Spleen (tissue), 11 donors: Measurements from ENCODE around the gene NFU1. TPM values are rescaled to one million over a fixed set of nuclear protein-coding genes. Genes with fewer than 3 reads are reported as not detected.

Experiments used
- DNase-seq: peaks from one replicate; pipeline ENCODE4 v3.0.0-alpha.2; 2020
- H3K27ac ChIP-seq, 8 donors: fragments of 200-600 bp; sonication (generic) in 7 of 8; 1 replicate in 4 of 8; 2 replicates in 4 of 8; pipeline versions ENCODE4 v1.5.0 to v1.8.0; 2016 to 2021; ENCODE audit warnings: inconsistent platforms in 4 of 8, mild to moderate bottlenecking in 4 of 8, moderate library complexity in 1 of 8
- H3K27me3 ChIP-seq, 7 donors: fragments of 200-600 bp; sonication (generic) in 6 of 7; replicated peaks in 1 of 7; 1 replicate in 4 of 7; 2 replicates in 3 of 7; pipeline versions ENCODE4 v1.5.0 to v1.8.0; 2016 to 2021; ENCODE audit warnings: inconsistent platforms in 3 of 7, mild to moderate bottlenecking in 1 of 7
- H3K36me3 ChIP-seq, 6 donors: fragments of 200-600 bp; sonication (generic) in 5 of 6; 1 replicate in 4 of 6; 2 replicates in 2 of 6; pipeline versions ENCODE4 v1.5.0 to v1.8.0; 2016 to 2021; ENCODE audit warnings: inconsistent platforms in 2 of 6
- H3K4me1 ChIP-seq, 6 donors: fragments of 200-600 bp; sonication (generic) in 5 of 6; 1 replicate in 3 of 6; 2 replicates in 3 of 6; pipeline versions ENCODE4 v1.5.0 to v1.8.0; 2016 to 2021; ENCODE audit warnings: inconsistent platforms in 3 of 6
- H3K4me3 ChIP-seq, 8 donors: fragments of 200-600 bp; sonication (generic) in 7 of 8; 1 replicate in 4 of 8; 2 replicates in 4 of 8; pipeline versions ENCODE4 v1.5.0 to v1.8.0; 2016 to 2021; ENCODE audit warnings: inconsistent platforms in 4 of 8, mild to moderate bottlenecking in 4 of 8, moderate library complexity in 2 of 8
- H3K9me3 ChIP-seq, 8 donors: fragments of 200-600 bp; sonication (generic) in 7 of 8; 1 replicate in 4 of 8; 2 replicates in 4 of 8; pipeline versions ENCODE4 v1.5.0 to v1.8.0; 2016 to 2021; ENCODE audit warnings: inconsistent platforms in 4 of 8
- CTCF ChIP-seq, 11 experiments: fragments of 200-600 bp in 7 of 11; fragments of 450-650 bp in 4 of 11; sonication (generic) in 4 of 11; IDR thresholded peaks in 8 of 11; conservative IDR thresholded peaks in 3 of 11; 1 replicate in 7 of 11; 2 replicates in 4 of 11; pipeline versions ENCODE4 v1.4.0 to v1.8.0; 2016 to 2021; ENCODE audit warnings: antibody characterized with exemption in 11 of 11, inconsistent platforms in 4 of 11, mild to moderate bottlenecking in 1 of 11
- POLR2A ChIP-seq, 3 donors: fragments of 450-650 bp; IDR thresholded peaks; one replicate each; pipeline ENCODE4 v1.5.1; 2017; ENCODE audit warnings: antibody characterized with exemption in 3 of 3, mild to moderate bottlenecking in 1 of 3
- POLR2AphosphoS5 ChIP-seq, 3 donors: sonication (generic); formaldehyde crosslinking; IDR thresholded peaks; one replicate each; pipeline ENCODE4 v1.5.1; 2017; ENCODE audit warnings: antibody characterized with exemption in 3 of 3
- WGBS, 5 donors: extraction: QIAGEN DNeasy Blood & Tissue Kit in 3 of 5; methylation state at CpG; one replicate each; pipeline versions ENCODE4 v1.1.5 to v1.1.7; 2013 to 2018; 5-methylcytosine and 5-hydroxymethylcytosine counted together
- intact Hi-C: fragments of 100-400 bp; cut with DNase I; formaldehyde crosslinking; loops from one replicate; pipeline ENCODE4 v1.15.0; 2023; ENCODE audit warnings: low total_unique reads
- polyA plus RNA-seq, 3 donors: library from polyadenylated mRNA; stranded (reverse); fragments of 200-250 nt; gene quantifications; one replicate each; pipeline ENCODE4 v1.2.1, GENCODE V29; 2013
- total RNA-seq, 7 donors: library from RNA; depleted of rRNA in 3 of 7; stranded (reverse); fragments of >200 nt in 3 of 7; fragmentation: NEBNext Ultra II Directional in 4 of 7; extraction: Animal tissue kit (Norgen Biotek cat#: 25700) in 4 of 7; gene quantifications; one replicate each; pipeline versions ENCODE4 v1.1.0 to v1.2.1, GENCODE V29; 2016 to 2021
- donor health status: healthy with polysubstance abuse.
- donor health status: DM: no; HTN: no; CAD: no; lungs with moderate emphysema.
- donor health status: DM: no; HTN: no; CAD: no.
- donor health status: Bipolar disorder and iron deficiency.
- donor health status: healthy.
- donor health status: DM: no; HTN: no; CAD: no.
- donor health status: DM: yes; HTN: yes; CAD: no.

NFU1 gene
- total and polyA plus RNA-seq, 10 donors = 24.8 to 53.0 (median 33.2) TPM

DNA sequence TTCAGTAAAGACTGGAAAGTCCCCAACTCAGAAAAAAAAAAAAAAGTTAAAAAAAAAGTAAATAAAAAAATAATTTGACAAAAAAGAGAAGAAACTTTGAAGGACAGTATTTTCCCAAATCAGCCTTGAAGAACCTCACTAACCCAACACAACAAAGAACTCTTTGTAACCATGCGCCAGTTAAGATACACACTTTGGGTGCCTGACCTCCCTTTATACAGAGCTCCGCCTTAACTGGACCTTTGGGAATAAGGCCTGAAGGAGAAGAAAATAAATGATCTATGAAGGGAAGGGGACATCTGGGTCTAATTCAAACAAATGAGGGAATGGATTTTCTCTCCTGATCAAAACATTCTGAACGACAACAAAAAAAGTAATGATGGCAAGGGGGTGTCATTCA, 48.0 kb downstream of the NFU1 start:
- 93 to 100% (median 97%) methylated on average over 3 of the region's 3 CpGs for WGBS, 5 donors

GRCh38 chr2:69387770-69388481, 49.3 kb downstream of the NFU1 start:
- no peaks in the 10 kb centered on the region for H3K36me3 ChIP-seq
- 74 to 86% (median 83%) methylated on average over 14 of the region's 14 CpGs for WGBS, 5 donors
- intact Hi-C loops = no loop called here
- peak overlapping the region; percentile 72 to 98 (median 92) for H3K4me3 ChIP-seq
- no peak for TF ChIP-seq CTCF (IDR thresholded peaks at IDR 0.05 in 8 of 11, conservative IDR thresholded peaks at IDR 0.05 in 3 of 11)
- no peak for TF ChIP-seq POLR2AphosphoS5 (IDR thresholded peaks at IDR 0.05)
- TF ChIP-seq POLR2A (IDR thresholded peaks at IDR 0.05) = no peak
- H3K27me3 ChIP-seq = no peaks in the 10 kb centered on the region
- H3K27ac ChIP-seq = peak overlapping the region; percentile 73 to 94 (median 88)
- peaks cover 11 to 54% (median 38%) of the 10 kb centered on the region in 6 donors for H3K4me1 ChIP-seq
- no peak for DNase-seq
- no peaks in the 10 kb centered on the region for H3K9me3 ChIP-seq

More for the DNA sequence above, 48.0 kb downstream of the NFU1 start:
- H3K36me3 ChIP-seq = peaks cover 0 to 11% (median 2%) of the 10 kb centered on the region in 6 donors
- intact Hi-C loops = no loop called here
- H3K4me1 ChIP-seq = peaks cover 11 to 41% (median 27%) of the 10 kb centered on the region in 6 donors
- TF ChIP-seq CTCF (IDR thresholded peaks at IDR 0.05 in 8 of 11, conservative IDR thresholded peaks at IDR 0.05 in 3 of 11) = no peak
- no peak for TF ChIP-seq POLR2A (IDR thresholded peaks at IDR 0.05)
- no peak for TF ChIP-seq POLR2AphosphoS5 (IDR thresholded peaks at IDR 0.05)
- no peaks in the 10 kb centered on the region for H3K27me3 ChIP-seq
- no peak overlapping the region for H3K27ac ChIP-seq
- H3K4me3 ChIP-seq = no peak overlapping the region
- DNase-seq = no peak
- H3K9me3 ChIP-seq = no peaks in the 10 kb centered on the region

- intact Hi-C loops = no loop called here
- WGBS, 5 donors = 0 to 1% (median 1%) methylated on average over 70 to 97 of the region's 97 CpGs
Observed at GRCh38 chr2:69386789-69387734, 50.2 kb downstream of the NFU1 start, which contains the start of gene GFPT1. Gene GFPT1, minus strand, starts transcription at chr2:69387227. Its CDS starts 156 bp downstream, at chr2:69387071.

More at GRCh38 chr2:69386789-69387734, 50.2 kb downstream of the NFU1 start, which contains the start of gene GFPT1:
- Histone ChIP-seq H3K4me3 (peak within 1 kb of the TSS; percentile 72 to 98 (median 92)), H3K27ac (peak within 1 kb of the TSS; percentile 73 to 94 (median 88)), H3K27me3 (no peaks in the 10 kb centered on the region), H3K9me3 (no peaks in the 10 kb centered on the region), H3K4me1 (peaks cover 11 to 63% (median 45%) of the 10 kb centered on the region in 6 donors), H3K36me3 (no peaks in the 10 kb centered on the region)
- peak; percentile 98 for DNase-seq
- TF ChIP-seq POLR2AphosphoS5 (IDR thresholded peaks at IDR 0.05) = peak; percentile 91 to 95 (median 94)
- peak in 3 of 11 experiments; percentile 12 to 36 (median 28) for TF ChIP-seq CTCF (IDR thresholded peaks at IDR 0.05 in 8 of 11, conservative IDR thresholded peaks at IDR 0.05 in 3 of 11)
- TF ChIP-seq POLR2A (IDR thresholded peaks at IDR 0.05) = peak in 2 of 3 donors; percentile 21 to 38
